ENCODE results near the gene CINP.

DNA sequence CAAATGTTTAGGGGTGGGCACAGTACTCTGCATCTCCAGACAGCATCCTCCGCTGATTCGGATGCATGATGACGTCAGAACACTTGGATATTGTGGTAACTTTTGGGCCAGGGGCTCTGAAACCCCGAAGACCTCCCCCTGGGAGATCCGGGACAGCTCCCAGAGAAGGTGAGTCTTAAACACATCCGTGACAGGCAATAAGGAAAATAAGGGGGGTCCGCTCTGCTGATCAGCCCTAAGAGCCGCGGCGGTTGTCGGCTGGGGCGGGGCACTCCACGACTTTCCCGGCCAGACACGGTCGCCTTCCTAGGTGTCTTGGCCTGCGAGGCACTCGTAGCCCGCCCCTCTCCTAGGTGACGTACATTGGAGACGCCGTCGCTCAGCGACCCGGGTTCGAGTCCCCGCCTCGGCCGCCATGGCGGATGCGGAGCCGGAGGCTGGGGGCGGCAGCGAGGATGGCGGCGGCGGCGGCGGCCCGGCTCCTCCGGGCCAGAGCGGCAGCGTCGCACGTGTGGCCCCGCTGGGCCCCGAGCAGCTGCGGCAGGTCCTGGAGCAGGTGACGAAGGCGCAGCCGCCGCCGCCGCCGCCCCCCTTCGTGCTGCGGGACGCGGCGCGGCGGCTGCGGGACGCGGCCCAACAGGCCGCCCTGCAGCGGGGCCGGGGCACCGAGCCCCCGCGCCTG lies 43.2 kb downstream of the CINP start, which contains the start of gene ZNF839:
- TF ChIP-seq, protein P1, sequence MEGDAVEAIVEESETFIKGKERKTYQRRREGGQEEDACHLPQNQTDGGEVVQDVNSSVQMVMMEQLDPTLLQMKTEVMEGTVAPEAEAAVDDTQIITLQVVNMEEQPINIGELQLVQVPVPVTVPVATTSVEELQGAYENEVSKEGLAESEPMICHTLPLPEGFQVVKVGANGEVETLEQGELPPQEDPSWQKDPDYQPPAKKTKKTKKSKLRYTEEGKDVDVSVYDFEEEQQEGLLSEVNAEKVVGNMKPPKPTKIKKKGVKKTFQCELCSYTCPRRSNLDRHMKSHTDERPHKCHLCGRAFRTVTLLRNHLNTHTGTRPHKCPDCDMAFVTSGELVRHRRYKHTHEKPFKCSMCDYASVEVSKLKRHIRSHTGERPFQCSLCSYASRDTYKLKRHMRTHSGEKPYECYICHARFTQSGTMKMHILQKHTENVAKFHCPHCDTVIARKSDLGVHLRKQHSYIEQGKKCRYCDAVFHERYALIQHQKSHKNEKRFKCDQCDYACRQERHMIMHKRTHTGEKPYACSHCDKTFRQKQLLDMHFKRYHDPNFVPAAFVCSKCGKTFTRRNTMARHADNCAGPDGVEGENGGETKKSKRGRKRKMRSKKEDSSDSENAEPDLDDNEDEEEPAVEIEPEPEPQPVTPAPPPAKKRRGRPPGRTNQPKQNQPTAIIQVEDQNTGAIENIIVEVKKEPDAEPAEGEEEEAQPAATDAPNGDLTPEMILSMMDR (IDR thresholded peaks at IDR 0.05; ENCODE audit: low read length) = no peak
- TF ChIP-seq EZH2 (optimal IDR thresholded peaks at IDR 0.05; ENCODE audit: low read depth, low read length) = no peak
- no peak for TF ChIP-seq EZH2phosphoT487 (IDR thresholded peaks at IDR 0.05; ENCODE audit: low read length)
